HG03558 (cell line): Measurements from ENCODE around the gene AOAH.
"Not testable (repeated sequence)": the region's sequence is repeated elsewhere in the genome, so short reads cannot be mapped to it uniquely, and the experiment has no call there.

ENCODE experiments used
- ATAC-seq: cut with Tn5 transposase; IDR thresholded peaks from one replicate; pipeline ENCODE4 v1.9.1; 2021; ENCODE audit warnings: moderate number of reproducible peaks; ENCODE audit not compliant: unreplicated experiment; ENCODE audit errors: extremely low read depth

Gene AOAH

GRCh38 chr7:36659638-36660341 is 64.5 kb downstream of the AOAH start:
- no peak for ATAC-seq

- ATAC-seq, result no peak
These were observed 65.2 kb downstream of the AOAH start for GRCh38 chr7:36659172-36659516.

GRCh38 chr7:36658335-36659171 is 65.7 kb downstream of the AOAH start:
- ATAC-seq, result no peak

GRCh38 chr7:36657036-36657660 is 67.1 kb downstream of the AOAH start:
- ATAC-seq, result no peak

- ATAC-seq, result no peak
These were observed 69.9 kb downstream of the AOAH start for GRCh38 chr7:36654436-36654835.

- no peak for ATAC-seq
These were observed 70.5 kb downstream of the AOAH start for GRCh38 chr7:36653663-36654355.

GRCh38 chr7:36653008-36653662 is 71.2 kb downstream of the AOAH start:
- ATAC-seq, result no peak

GRCh38 chr7:36652431-36652830 is 71.9 kb downstream of the AOAH start:
- no peak for ATAC-seq

GRCh38 chr7:36651404-36651803 is 72.9 kb downstream of the AOAH start:
- ATAC-seq, result no peak

- no peak for ATAC-seq
These were observed 73.5 kb downstream of the AOAH start for GRCh38 chr7:36650766-36651312.

- ATAC-seq, result no peak
These were observed 74.0 kb downstream of the AOAH start for GRCh38 chr7:36650320-36650719.

GRCh38 chr7:36649319-36649718 is 75.0 kb downstream of the AOAH start:
- not testable (repeated sequence) for ATAC-seq

- no peak for ATAC-seq
These were observed 75.9 kb downstream of the AOAH start for GRCh38 chr7:36648441-36648840.

- ATAC-seq, result no peak
These were observed 79.5 kb downstream of the AOAH start for GRCh38 chr7:36644625-36645422.

GRCh38 chr7:36642414-36642813 is 81.9 kb downstream of the AOAH start:
- no peak for ATAC-seq

GRCh38 chr7:36642010-36642409 is 82.3 kb downstream of the AOAH start:
- no peak for ATAC-seq

GRCh38 chr7:36640682-36641081 is 83.6 kb downstream of the AOAH start:
- ATAC-seq, result no peak

- ATAC-seq, result no peak
These were observed 84.5 kb downstream of the AOAH start for GRCh38 chr7:36639826-36640225.

GRCh38 chr7:36638586-36639263 is 85.6 kb downstream of the AOAH start:
- no peak for ATAC-seq
